OCI-LY7 (cell line): ENCODE results near the gene STOX2. TPM values are rescaled to one million over a fixed set of nuclear protein-coding genes. Genes with fewer than 3 reads are reported as not detected.
"Not testable (repeated sequence)": the region's sequence is repeated elsewhere in the genome, so short reads cannot be mapped to it uniquely, and the experiment has no call there.

Experiments used
- BruUV-seq: library from RNA; stranded (reverse); fragments of 400-500 nt; replicated peaks from 2 replicates; lab custom pipeline; 2021; lab: Mats Ljungman, UMichigan
- CTCF ChIA-PET: fragments of 300-600 bp; sonication (Branson Sonifier 250); formaldehyde crosslinking; loops from one replicate; lab custom pipeline; 2022; ENCODE audit warnings: antibody characterized with exemption; ENCODE audit not compliant: unreplicated experiment; lab: Charles Lee
- POLR2A ChIA-PET: fragments of 300-600 bp; sonication (Branson Sonifier 250); formaldehyde crosslinking; loops from one replicate; lab custom pipeline; 2022; ENCODE audit warnings: antibody characterized with exemption; lab: Charles Lee
- DNase-seq: peaks from one replicate; pipeline ENCODE4 v3.0.0-alpha.2; 2015; ENCODE audit warnings: low spot score
- H2AFZ ChIP-seq: fragments of 200-600 bp; sonication (generic), shearing (Covaris generic); 2 replicates; pipeline ENCODE4 v1.6.1; 2014; ENCODE audit warnings: mild to moderate bottlenecking, antibody characterized with exemption, low read length, moderate library complexity
- H3K27ac ChIP-seq: fragments of 200-600 bp; sonication (generic); 2 replicates; pipeline ENCODE4 v1.5.1; 2014; ENCODE audit warnings: mixed run types, low read depth, mild to moderate bottlenecking, moderate library complexity, low read length, inconsistent platforms; ENCODE audit not compliant: poor library complexity, severe bottlenecking
- H3K36me3 ChIP-seq: fragments of 200-600 bp; sonication (generic); 2 replicates; pipeline ENCODE4 v1.6.1; 2014; ENCODE audit warnings: mild to moderate bottlenecking, antibody characterized with exemption, low read length, moderate library complexity, mixed read lengths; ENCODE audit not compliant: insufficient read depth
- H3K4me1 ChIP-seq: fragments of 200-600 bp; sonication (generic); 2 replicates; pipeline ENCODE4 v1.5.1; 2014; ENCODE audit warnings: mild to moderate bottlenecking, low read length; ENCODE audit not compliant: insufficient read depth, poor library complexity, severe bottlenecking
- H3K4me2 ChIP-seq: fragments of 200-600 bp; sonication (generic); 2 replicates; pipeline ENCODE4 v1.6.1; 2014; ENCODE audit warnings: mild to moderate bottlenecking, low read length
- H3K4me3 ChIP-seq: fragments of 200-600 bp; sonication (generic); 2 replicates; pipeline ENCODE4 v1.5.1; 2014; ENCODE audit warnings: mild to moderate bottlenecking, low read depth, low read length; ENCODE audit not compliant: poor library complexity, severe bottlenecking
- H3K79me2 ChIP-seq: fragments of 200-600 bp; sonication (generic); 2 replicates; pipeline ENCODE4 v1.6.1; 2016; ENCODE audit warnings: low read depth, mild to moderate bottlenecking, low read length, moderate library complexity, mixed read lengths; ENCODE audit not compliant: insufficient read depth
- H3K9me2 ChIP-seq: fragments of 200-600 bp; sonication (generic); 2 replicates; pipeline ENCODE4 v1.6.1; 2016; ENCODE audit warnings: mild to moderate bottlenecking, low read length, mixed read lengths; ENCODE audit not compliant: insufficient read depth
- H3K9me3 ChIP-seq: fragments of 200-600 bp; sonication (generic); 2 replicates; pipeline ENCODE4 v1.6.1; 2014; ENCODE audit warnings: mild to moderate bottlenecking, mixed run types, low read length, mixed read lengths
- H4K20me1 ChIP-seq: fragments of 200-600 bp; sonication (generic); 2 replicates; pipeline ENCODE4 v1.6.1; 2014; ENCODE audit warnings: mild to moderate bottlenecking, antibody characterized with exemption, low read length, moderate library complexity, mixed read lengths; ENCODE audit not compliant: insufficient read depth
- EZH2phosphoT487 ChIP-seq: fragments of 200-600 bp; sonication (generic); IDR thresholded peaks from 2 replicates; pipeline ENCODE4 v1.6.1; 2018; ENCODE audit warnings: low read depth, borderline replicate concordance, mild to moderate bottlenecking, mixed run types, antibody characterized with exemption, low read length, moderate library complexity, mixed read lengths
- intact Hi-C: fragments of 100-400 bp; cut with micrococcal nuclease; formaldehyde crosslinking; loops from one replicate; pipeline ENCODE4 v1.10.0; 2022; ENCODE audit not compliant: unreplicated experiment
- total RNA-seq, 2 experiments: library from RNA; depleted of rRNA in 1 of 2; stranded (reverse); fragments of >200 nt in 1 of 2; shearing (Covaris generic) in 1 of 2; gene quantifications; 2 replicates each; pipeline ENCODE4 v1.2.3, GENCODE V29; 2014 to 2022
- TF ChIP-seq, protein P1 (sequence below): fragments of 200-600 bp; sonication (generic); conservative IDR thresholded peaks from 2 replicates; pipeline ENCODE4 v1.5.1; 2014; ENCODE audit warnings: mild to moderate bottlenecking, antibody characterized with exemption, low read length, moderate library complexity, mixed read lengths

Gene STOX2
- total RNA-seq, 2 experiments from 2014 or later = 0.38 TPM; not detected in 1

DNA sequence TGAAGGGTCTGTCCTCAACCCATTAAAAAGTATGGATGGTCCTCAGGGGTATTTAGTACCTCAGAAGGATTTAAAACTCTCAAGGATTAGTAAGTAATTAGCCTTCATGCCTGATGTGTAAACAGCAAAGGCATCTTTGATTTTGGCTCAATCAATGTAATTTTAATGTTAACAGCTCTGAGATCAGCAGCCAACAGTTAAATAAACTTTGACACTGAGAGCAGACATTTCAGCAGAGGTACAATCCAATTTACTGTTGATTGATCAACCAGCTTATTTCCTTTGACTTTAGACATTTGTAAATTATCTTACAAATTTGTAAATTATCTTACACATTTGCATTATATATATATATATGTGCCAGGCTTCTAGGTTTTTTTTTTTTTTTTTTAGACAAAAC is 36.9 kb downstream of the STOX2 start:
- DNase-seq = no peak
- Histone ChIP-seq H3K4me2 (no peak overlapping the region), H4K20me1 (no peaks in the 10 kb centered on the region), H3K79me2 (no peaks in the 10 kb centered on the region), H3K9me3 (no peaks in the 10 kb centered on the region), H3K4me1 (no peaks in the 10 kb centered on the region), H3K36me3 (no peaks in the 10 kb centered on the region), H3K4me3 (no peak overlapping the region), H3K27ac (no peak overlapping the region), H3K9me2 (no peaks in the 10 kb centered on the region), H2AFZ (no peak overlapping the region)
- TF ChIP-seq EZH2phosphoT487 = no peak
- TF ChIP-seq, protein P1, sequence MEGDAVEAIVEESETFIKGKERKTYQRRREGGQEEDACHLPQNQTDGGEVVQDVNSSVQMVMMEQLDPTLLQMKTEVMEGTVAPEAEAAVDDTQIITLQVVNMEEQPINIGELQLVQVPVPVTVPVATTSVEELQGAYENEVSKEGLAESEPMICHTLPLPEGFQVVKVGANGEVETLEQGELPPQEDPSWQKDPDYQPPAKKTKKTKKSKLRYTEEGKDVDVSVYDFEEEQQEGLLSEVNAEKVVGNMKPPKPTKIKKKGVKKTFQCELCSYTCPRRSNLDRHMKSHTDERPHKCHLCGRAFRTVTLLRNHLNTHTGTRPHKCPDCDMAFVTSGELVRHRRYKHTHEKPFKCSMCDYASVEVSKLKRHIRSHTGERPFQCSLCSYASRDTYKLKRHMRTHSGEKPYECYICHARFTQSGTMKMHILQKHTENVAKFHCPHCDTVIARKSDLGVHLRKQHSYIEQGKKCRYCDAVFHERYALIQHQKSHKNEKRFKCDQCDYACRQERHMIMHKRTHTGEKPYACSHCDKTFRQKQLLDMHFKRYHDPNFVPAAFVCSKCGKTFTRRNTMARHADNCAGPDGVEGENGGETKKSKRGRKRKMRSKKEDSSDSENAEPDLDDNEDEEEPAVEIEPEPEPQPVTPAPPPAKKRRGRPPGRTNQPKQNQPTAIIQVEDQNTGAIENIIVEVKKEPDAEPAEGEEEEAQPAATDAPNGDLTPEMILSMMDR = no peak
- intact Hi-C loops = no loop called here
- ChIA-PET CTCF (no interaction called here), POLR2A (interaction anchor here (0.7 to 2.2 kb wide), 5 partner anchors 11 to 192 kb away, joined by 3 to 7 read pairs (median 5); no protein-coding TSS in a partner anchor)
- BruUV-seq = no TSS peak

- no TSS peak for BruUV-seq
- H3K4me1 ChIP-seq = no peaks in the 10 kb centered on the region
- no peak for TF ChIP-seq EZH2phosphoT487
- TF ChIP-seq, protein P1 = no peak
- DNase-seq = no peak
- no peaks in the 10 kb centered on the region for H3K9me3 ChIP-seq
- no peaks in the 10 kb centered on the region for H3K79me2 ChIP-seq
- H2AFZ ChIP-seq = no peak overlapping the region
- no peak overlapping the region for H3K4me2 ChIP-seq
- intact Hi-C loops = no loop called here
- ChIA-PET CTCF (no interaction called here), POLR2A (no interaction called here)
- no peak overlapping the region for H3K27ac ChIP-seq
- H3K36me3 ChIP-seq = no peaks in the 10 kb centered on the region
- H3K4me3 ChIP-seq = no peak overlapping the region
- no peaks in the 10 kb centered on the region for H3K9me2 ChIP-seq
- no peaks in the 10 kb centered on the region for H4K20me1 ChIP-seq
Observed at GRCh38 chr4:183945741-183946140, 40.6 kb downstream of the STOX2 start.

DNA sequence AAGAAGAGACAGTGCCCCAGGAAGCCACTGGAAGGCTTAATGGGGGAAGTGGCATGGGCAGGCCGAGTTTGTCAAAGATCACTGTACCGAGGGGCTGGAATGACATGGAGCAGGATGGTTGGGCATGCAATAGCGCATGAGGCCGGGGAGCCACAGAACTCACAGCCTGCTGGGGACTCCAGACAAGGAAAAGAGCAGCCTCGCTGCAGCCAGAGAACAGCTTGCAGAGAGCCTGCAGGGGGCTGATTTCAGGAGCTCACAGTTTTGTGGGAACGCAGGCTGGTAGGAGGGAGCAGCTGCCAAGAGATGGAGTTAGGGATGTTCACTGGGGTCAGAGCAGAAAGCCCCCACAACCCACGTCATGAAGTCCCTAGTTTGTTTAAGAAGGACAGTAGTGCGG is 45.4 kb downstream of the STOX2 start:
- no peak overlapping the region for H2AFZ ChIP-seq
- H3K36me3 ChIP-seq = no peaks in the 10 kb centered on the region
- H3K9me2 ChIP-seq = no peaks in the 10 kb centered on the region
- CTCF ChIA-PET = no interaction called here
- no TSS peak for BruUV-seq
- no peaks in the 10 kb centered on the region for H3K79me2 ChIP-seq
- POLR2A ChIA-PET = interaction anchor here (0.7 to 1.3 kb wide), 2 partner anchors 22 to 139 kb away, joined by 4 to 7 read pairs; no protein-coding TSS in a partner anchor
- no peak for TF ChIP-seq EZH2phosphoT487
- TF ChIP-seq, protein P1 = no peak
- H3K27ac ChIP-seq = no peak overlapping the region
- no peak overlapping the region for H3K4me2 ChIP-seq
- no peaks in the 10 kb centered on the region for H4K20me1 ChIP-seq
- DNase-seq = no peak
- intact Hi-C loops = no loop called here
- no peaks in the 10 kb centered on the region for H3K4me1 ChIP-seq
- no peak overlapping the region for H3K4me3 ChIP-seq
- no peaks in the 10 kb centered on the region for H3K9me3 ChIP-seq

GRCh38 chr4:183952652-183953051 is 47.5 kb downstream of the STOX2 start:
- not testable (repeated sequence) for BruUV-seq

More at GRCh38 chr4:183952652-183953051, 47.5 kb downstream of the STOX2 start:
- H3K27ac ChIP-seq, POLR2A ChIA-PET, H3K9me3 ChIP-seq, H2AFZ ChIP-seq, H3K4me1 ChIP-seq, intact Hi-C loops, H4K20me1 ChIP-seq, H3K9me2 ChIP-seq, H3K4me3 ChIP-seq, H3K4me2 ChIP-seq, DNase-seq, CTCF ChIA-PET, H3K79me2 ChIP-seq, H3K36me3 ChIP-seq: not testable (repeated sequence)
